Measurements from ENCODE around the gene E2F4. TPM values are rescaled to one million over a fixed set of nuclear protein-coding genes. Genes with fewer than 3 reads are reported as not detected.

E2F4 gene
- total and polyA plus RNA-seq, 2 donors (not counting 1 experiment from before 2014, with no cell fraction given): 106 to 188 TPM

- ChIA-PET POLR2A (no interaction called here), CTCF (interaction anchor here (1.6 kb wide), 2 partner anchors 13 to 41 kb away, joined by 5 to 6 read pairs; no protein-coding TSS in a partner anchor)
- Mint-ChIP-seq H3K27me3 (no peaks in the 10 kb centered on the region), H3K4me3 (no peak overlapping the region), H3K9me3 (ENCODE audit: insufficient read depth) (no peaks in the 10 kb centered on the region), H3K27ac (no peak overlapping the region), H3K4me1 (no peaks in the 10 kb centered on the region)
- H3K4me1 ChIP-seq (ENCODE audit: control insufficient read depth in 2 of 2, insufficient read depth in 2 of 2, low read length in 2 of 2): no peaks in the 10 kb centered on the region
- no peak overlapping the region for H2AFZ ChIP-seq (ENCODE audit: insufficient read depth, low read depth, low read length, poor library complexity, severe bottlenecking)
- H3K9ac ChIP-seq (ENCODE audit: low read length): no peak overlapping the region
- no peak for TF ChIP-seq CTCF (IDR thresholded peaks at IDR 0.05)
- TF ChIP-seq EZH2 (IDR thresholded peaks at IDR 0.05; ENCODE audit: borderline replicate concordance, insufficient read depth, low read depth, low read length, poor library complexity, severe bottlenecking): no peak
- no peak overlapping the region for H3K4me2 ChIP-seq (replicated peaks; ENCODE audit: low read depth, low read length, poor library complexity, severe bottlenecking)
- DNase-seq: no peak
- no peaks in the 10 kb centered on the region for H3K27me3 ChIP-seq (replicated peaks in 1 of 4; ENCODE audit: control extremely low read depth in 1 of 4, control insufficient read depth in 3 of 4, insufficient read depth in 4 of 4, low read length in 3 of 4)
- H3K27ac ChIP-seq (ENCODE audit: low read length in 2 of 2): no peak overlapping the region
- H3K36me3 ChIP-seq (replicated peaks in 1 of 2; ENCODE audit: control extremely low read depth in 1 of 2, control insufficient read depth in 1 of 2, extremely low read depth in 1 of 2, insufficient read depth in 2 of 2, low read length in 1 of 2): peaks cover 2 to 80% of the 10 kb centered on the region in 2 experiments
- no peaks in the 10 kb centered on the region for H4K20me1 ChIP-seq (ENCODE audit: control insufficient read depth, insufficient read depth, low read length, poor library complexity, severe bottlenecking)
- no peaks in the 10 kb centered on the region for H3K79me2 ChIP-seq (ENCODE audit: control insufficient read depth, insufficient read depth, low read length)
- H3K4me3 ChIP-seq (ENCODE audit: control extremely low read depth in 1 of 5, extremely low read depth in 1 of 5, insufficient read depth in 1 of 5, low read depth in 2 of 5, low read length in 4 of 5): no peak overlapping the region
- ATAC-seq (ENCODE audit: low read depth): no peak
- 99% methylated on average over 9 of the region's 9 CpGs for WGBS (ENCODE audit: insufficient coverage)
- intact Hi-C loops (cut with micrococcal nuclease): no loop called here
- no peaks in the 10 kb centered on the region for H3K9me3 ChIP-seq (ENCODE audit: control extremely low read depth in 1 of 3, control insufficient read depth in 2 of 3, insufficient read depth in 1 of 3, low read length in 2 of 3)
These were observed 49.6 kb upstream of the E2F4 start for GRCh38 chr16:67142342-67142741.

GRCh38 chr16:67144943-67145342 lies 47.0 kb upstream of the E2F4 start:
- peaks cover 5% of the 10 kb centered on the region for H3K4me1 Mint-ChIP-seq
- 94% methylated on average over 1 of the region's 2 CpGs for WGBS (ENCODE audit: insufficient coverage)
- no peak overlapping the region for H3K4me3 Mint-ChIP-seq
- H3K79me2 ChIP-seq (ENCODE audit: control insufficient read depth, insufficient read depth, low read length): no peaks in the 10 kb centered on the region
- TF ChIP-seq CTCF (IDR thresholded peaks at IDR 0.05) (no peak), EZH2 (IDR thresholded peaks at IDR 0.05; ENCODE audit: borderline replicate concordance, insufficient read depth, low read depth, low read length, poor library complexity, severe bottlenecking) (no peak)
- POLR2A ChIA-PET: interaction anchor here (1.0 kb wide), 1 partner anchor 9 kb away, joined by 9 read pairs; no protein-coding TSS in a partner anchor
- no peak overlapping the region for H3K4me3 ChIP-seq (ENCODE audit: control extremely low read depth in 1 of 5, extremely low read depth in 1 of 5, insufficient read depth in 1 of 5, low read depth in 2 of 5, low read length in 4 of 5)
- H3K27ac Mint-ChIP-seq: no peak overlapping the region
- peaks cover 0 to 14% (median 0%) of the 10 kb centered on the region in 3 donors for H3K9me3 ChIP-seq (ENCODE audit: control extremely low read depth in 1 of 3, control insufficient read depth in 2 of 3, insufficient read depth in 1 of 3, low read length in 2 of 3)
- CTCF ChIA-PET: interaction anchor here (1.6 kb wide), 1 partner anchor 10 kb away, joined by 7 read pairs; no protein-coding TSS in a partner anchor
- H3K27me3 Mint-ChIP-seq: peaks cover 16% of the 10 kb centered on the region
- peaks cover 2 to 75% of the 10 kb centered on the region in 2 experiments for H3K36me3 ChIP-seq (replicated peaks in 1 of 2; ENCODE audit: control extremely low read depth in 1 of 2, control insufficient read depth in 1 of 2, extremely low read depth in 1 of 2, insufficient read depth in 2 of 2, low read length in 1 of 2)
- no peak overlapping the region for H3K4me2 ChIP-seq (replicated peaks; ENCODE audit: low read depth, low read length, poor library complexity, severe bottlenecking)
- no peak overlapping the region for H2AFZ ChIP-seq (ENCODE audit: insufficient read depth, low read depth, low read length, poor library complexity, severe bottlenecking)
- ATAC-seq (ENCODE audit: low read depth) (no peak), DNase-seq (no peak)
- H3K4me1 ChIP-seq (ENCODE audit: control insufficient read depth in 2 of 2, insufficient read depth in 2 of 2, low read length in 2 of 2): peaks cover 0 to 1% of the 10 kb centered on the region in 2 donors
- H4K20me1 ChIP-seq (ENCODE audit: control insufficient read depth, insufficient read depth, low read length, poor library complexity, severe bottlenecking): no peaks in the 10 kb centered on the region
- H3K9ac ChIP-seq (ENCODE audit: low read length): no peak overlapping the region
- no peak overlapping the region for H3K27ac ChIP-seq (ENCODE audit: low read length in 2 of 2)
- intact Hi-C loops (cut with micrococcal nuclease): no loop called here
- H3K27me3 ChIP-seq (replicated peaks in 1 of 4; ENCODE audit: control extremely low read depth in 1 of 4, control insufficient read depth in 3 of 4, insufficient read depth in 4 of 4, low read length in 3 of 4): peaks cover 0 to 12% (median 3%) of the 10 kb centered on the region in 4 experiments
- H3K9me3 Mint-ChIP-seq (ENCODE audit: insufficient read depth): no peaks in the 10 kb centered on the region
